Activated T-helper 1 cell treated with Interleukin-2 at 50 U/mL for 16 hours (primary cell): Measurements from ENCODE around the gene SSH2.
A peak's percentile ranks its signal among the peaks of the same experiment; 100 is the strongest.

Experiments
- DNase-seq: peaks from one replicate; pipeline ENCODE4 v3.0.0-alpha.2; 2020; ENCODE audit warnings: low read depth

Gene SSH2

DNA sequence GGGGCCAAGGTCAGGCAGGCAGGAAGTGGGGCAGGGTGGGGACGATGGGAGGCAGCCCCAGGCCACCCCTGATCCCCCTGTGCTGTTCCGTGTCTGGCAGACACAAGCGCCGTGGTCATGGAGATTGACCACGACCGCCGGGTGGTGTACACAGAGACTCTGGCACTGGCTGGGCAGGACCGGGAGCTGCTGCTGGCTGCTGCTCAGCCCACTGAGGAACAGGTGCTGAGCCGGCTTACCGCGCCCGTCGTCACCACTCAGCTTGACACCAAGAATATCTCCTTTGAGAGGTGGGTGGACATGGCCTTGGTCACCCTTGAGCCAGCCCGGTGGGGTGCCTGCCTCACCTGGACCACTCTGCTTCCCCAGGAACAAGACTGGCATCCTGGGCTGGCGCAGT is 321.0 kb downstream of the SSH2 start:
- DNase-seq: no peak

GRCh38 chr17:29607557-29608195 is 322.4 kb downstream of the SSH2 start:
- DNase-seq: no peak

- no peak for DNase-seq
These were observed 326.8 kb downstream of the SSH2 start for GRCh38 chr17:29603109-29603674.

DNA sequence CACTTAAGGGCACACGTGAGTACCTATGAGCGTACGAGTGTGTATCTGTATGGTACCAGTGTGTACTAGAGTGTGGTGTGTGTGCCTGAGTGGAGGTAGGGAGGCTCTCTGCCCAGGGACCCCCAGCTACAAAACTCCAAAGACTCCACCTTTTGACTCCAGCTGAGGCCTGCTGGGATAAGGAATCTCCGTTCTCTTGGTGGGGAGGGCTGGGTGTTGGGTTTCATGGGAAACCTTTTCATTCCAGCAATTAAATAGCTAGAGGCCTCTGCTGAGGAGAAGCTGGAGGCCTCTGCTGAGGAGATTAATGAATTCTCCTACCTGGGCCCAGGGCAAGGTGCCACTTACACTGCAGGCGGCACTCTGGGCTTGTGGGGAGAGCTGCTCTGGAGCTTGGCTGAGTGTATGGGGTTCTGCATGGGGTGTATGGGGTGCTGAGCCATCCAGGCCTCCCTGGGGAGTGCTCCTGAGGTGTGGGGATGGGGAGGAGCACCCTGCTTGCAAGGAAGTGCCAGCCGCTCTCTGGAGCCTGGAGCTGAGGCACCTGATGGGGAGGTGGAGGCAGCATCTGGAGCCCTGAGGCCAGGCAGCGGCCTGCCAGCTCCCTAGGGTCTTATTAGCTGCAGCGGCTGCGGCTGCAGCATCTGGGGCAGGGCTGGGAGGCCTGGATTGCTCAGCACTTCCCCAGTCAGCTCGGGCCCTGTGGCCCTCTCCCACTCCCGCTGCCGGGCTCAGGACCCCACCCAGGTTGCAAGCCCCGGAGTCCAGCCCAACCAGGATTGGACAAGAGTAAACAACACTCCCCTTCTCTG is 332.5 kb downstream of the SSH2 start:
- DNase-seq: no peak

GRCh38 chr17:29596811-29597210 is 333.2 kb downstream of the SSH2 start:
- DNase-seq: no peak

DNA sequence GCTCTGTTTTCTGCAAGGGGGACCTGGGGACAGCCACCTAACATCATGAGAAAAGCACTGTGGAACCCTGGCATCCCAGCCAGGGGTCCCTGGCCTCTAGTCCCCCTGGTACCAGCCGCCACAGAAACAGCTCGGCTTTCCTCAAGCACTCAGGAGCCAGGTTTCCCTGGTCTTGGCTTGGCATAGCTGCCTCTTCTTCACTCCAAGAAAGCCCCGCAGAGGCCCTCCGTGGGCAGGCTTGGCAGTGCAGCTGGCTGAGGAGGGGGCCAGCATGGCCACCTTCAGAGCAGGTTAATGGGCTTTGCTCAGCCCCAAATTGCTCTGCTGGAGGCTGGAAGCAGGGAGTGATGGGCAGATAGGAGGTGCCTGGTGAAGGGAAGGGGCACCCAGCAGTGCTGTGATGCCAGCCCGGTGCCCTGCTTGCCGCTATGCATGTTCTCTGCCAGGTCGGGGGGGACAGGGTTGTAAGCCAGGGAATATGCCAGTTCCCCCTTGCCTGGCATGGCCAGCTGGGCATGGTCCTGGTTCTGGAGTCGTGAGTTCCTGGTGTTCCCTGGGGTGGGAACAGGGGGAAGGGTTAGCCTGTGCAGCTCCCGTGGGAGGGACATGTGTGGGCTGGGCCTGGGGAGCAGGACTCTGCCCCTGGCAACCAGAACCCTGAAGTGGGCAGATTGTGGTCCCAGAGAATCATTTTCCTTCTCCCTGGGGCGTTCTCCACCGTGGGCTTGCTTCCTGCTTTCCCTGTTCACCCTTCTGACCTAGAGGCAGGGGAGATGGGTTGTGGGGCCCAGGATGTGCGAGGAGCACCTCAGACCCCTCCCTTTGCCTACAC is 333.9 kb downstream of the SSH2 start:
- DNase-seq: no peak

DNA sequence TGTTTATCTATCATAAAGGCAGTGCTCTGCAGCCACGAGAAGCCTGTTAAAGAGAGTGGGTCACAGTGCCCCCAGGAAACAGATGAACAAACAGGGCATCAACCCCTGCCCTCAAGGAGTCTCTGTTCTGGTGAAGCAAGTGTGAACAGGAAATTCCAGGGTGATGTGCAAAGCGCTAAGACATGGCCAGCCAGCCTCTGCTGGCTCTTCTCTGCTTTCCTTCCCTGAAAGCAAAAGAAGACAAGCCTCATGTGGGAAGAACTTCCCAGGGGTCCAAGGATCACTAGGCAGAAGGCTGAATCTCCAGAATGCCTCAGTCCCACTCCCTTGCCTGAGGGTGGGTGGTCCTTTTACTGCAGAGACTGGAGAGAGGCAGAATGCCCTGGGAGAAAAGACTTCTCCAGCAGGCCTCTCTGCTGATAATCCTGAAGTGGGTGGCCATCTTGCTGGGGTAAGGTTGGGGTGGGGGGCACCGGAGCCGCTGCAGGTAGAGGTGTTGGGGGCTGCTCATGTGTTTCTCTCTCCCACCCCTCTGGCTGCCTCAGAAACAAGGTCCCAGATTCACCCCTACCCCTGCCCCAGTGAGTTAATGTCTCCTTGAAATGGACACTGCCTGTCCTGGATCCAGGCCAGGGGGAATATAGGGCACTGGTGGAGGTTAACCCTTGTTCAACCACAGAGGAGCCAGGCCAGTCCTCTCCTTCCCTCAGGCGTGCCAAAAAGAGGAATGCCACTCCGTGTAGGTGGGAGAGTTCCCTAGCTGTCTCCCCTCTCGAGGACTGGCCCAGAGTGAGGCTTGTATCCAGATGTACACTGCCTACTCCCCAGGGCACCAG is 334.7 kb downstream of the SSH2 start:
- no peak for DNase-seq

DNA sequence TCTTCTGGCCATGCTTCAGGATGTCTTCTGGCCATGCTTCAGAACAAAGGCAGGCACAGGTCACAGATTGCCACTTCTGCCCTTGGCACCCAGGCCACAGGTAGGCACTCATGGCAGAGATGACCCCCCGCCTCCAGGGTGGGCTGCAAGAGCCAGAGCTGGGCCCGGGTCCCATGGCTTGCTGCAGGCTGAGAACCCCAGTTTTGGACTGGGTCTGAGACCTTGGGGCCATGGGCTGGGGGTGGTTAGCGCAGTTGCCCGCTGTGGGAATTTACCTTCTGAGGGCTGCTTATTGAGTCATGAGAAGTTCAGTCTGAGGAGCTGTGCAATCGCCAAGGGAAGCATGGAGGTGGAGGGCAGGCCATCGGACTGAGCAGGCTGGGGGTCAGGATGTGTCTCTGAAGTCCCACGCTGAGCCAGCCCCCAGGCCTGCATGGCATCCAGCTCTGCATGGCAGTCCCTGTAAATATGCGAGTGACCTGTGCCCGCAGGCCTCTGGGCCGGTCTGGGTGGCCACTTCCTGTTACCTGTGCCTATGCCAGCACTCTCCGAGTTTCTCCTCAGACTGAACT is 335.4 kb downstream of the SSH2 start:
- no peak for DNase-seq

GRCh38 chr17:29593591-29594518 is 336.2 kb downstream of the SSH2 start:
- DNase-seq: no peak

DNA sequence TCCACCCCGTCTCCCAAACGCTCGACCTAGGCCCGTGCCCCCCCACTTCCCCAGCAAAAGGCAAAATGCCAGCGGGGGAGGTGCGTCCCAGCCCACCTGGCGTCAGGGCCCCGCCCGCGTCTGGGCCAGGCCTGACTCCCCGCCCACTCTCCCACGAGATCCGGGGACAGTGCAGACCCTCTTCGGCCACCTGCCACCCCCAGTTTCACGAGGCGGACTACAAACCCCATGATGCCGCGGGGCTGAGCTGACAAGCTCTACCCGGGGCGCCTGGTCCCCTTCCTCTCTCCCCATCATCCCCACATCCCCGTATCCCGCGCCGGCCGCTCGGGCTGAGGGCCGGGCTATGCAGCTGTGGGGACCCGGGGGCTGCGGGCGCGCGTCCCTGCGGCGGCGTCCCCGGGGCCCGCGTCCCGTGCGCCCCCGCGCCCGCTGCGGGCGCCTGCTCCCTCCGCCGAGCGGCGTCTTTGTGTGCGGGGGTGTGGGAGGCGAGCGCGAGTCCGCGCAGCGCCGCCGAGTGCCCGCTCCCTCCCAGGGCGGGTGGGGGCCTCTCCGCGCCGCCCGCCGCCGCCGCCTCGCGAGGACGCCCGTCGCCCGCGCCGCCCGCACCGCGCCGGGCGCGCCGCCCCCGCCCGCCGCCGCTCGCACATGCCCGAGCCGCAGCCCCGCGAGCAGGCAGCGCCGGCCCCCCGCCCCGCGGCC is 337.0 kb downstream of the SSH2 start, which contains the start of gene ANKRD13B:
Gene ANKRD13B, plus strand, starts transcription at position 283 of the 702 bp plus-strand sequence. CDS start 490 bp downstream, outside the sequence.
- peak; percentile 19 for DNase-seq

DNA sequence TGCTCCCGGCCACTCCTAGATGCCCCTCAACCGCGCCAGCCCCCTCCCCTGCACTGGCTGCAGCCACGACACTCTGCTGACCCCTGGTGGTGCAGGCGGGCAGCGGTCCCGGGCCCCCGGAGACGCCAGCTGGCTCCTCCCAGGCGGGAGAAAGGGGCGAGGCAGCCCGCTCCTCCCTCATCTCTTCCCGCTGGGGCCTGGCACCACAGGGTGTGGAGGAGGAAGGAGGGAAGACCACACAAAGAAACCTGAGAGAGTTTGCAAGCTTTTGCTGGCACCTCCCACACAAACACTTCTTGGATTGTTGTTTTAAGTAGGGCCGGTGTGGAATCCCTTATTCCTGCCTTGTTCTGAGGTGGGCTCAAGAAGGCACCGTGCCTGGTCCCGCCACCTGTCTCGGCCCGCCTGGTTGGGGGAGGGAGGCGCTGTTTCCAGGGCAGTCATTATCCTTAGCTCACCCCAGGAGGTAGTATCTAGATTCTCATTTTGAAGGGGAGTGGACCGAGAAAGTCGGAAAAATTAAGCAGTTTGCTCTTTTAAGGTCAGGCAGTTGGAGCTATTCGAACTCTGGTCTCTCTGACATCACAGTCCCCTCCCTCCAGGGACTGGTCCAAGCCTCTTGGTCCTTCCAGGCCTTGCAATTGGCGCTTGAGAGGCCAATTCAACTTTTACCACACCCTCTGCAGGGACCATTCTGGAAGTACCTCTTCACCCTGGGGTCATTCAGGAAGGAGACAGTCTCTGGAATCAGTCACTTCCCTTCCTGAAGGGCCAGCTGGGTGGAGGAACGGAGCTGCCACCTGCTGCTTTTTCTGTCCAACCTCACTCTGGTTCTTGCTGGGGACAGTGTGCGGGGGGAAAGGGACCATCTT is 338.1 kb downstream of the SSH2 start:
- peak; percentile 67 for DNase-seq

- no peak for DNase-seq
These were observed 338.8 kb downstream of the SSH2 start for GRCh38 chr17:29591146-29591736.

DNA sequence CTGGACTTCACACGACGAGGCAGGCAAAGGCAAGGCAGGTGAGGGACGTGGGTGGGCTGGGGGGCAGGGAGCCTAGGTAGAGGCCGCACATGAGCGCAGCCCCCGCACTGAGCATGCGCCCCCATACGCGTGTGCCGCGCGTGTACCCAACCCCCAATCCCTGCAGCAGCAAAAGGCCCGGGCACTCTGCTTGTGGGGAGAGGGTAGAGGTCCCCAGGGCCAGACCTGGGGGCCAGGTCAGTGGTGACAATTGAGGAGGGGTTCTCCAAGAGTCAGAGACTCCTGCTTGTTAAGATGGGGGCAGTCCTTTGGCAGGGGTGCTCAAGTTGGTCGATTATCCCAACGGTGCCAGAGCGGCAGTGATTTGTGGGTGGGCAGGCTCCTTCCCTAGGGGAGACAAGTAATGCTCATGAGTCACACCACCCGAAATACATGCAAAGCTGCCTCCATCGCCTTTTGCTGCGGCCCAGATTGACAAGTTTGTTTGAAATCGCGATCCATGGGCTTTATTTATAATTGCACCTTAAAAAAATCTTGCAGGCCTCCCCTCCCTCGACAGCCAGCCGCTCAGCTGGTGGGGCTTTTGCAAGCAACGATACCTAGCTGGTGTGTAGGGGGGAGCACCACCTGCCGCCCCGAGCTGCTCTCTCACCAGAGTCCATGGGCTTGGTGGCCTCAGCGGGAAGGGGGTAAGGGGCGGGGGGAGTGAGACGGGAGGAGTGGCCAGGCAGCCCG is 339.4 kb downstream of the SSH2 start:
- DNase-seq: no peak

GRCh38 chr17:29589524-29590410 is 340.3 kb downstream of the SSH2 start, which contains the start of gene GIT1:
Gene GIT1, minus strand, starts transcription at chr17:29589648. Its CDS starts 270 bp downstream, at chr17:29589378.
- DNase-seq: peak; percentile 85

- DNase-seq: no peak
These were observed 341.2 kb downstream of the SSH2 start for GRCh38 chr17:29588562-29589411.
